Daoy (cell line): Measurements from ENCODE around the gene FOLR2. TPM values are rescaled to one million over a fixed set of nuclear protein-coding genes. Genes with fewer than 3 reads are reported as not detected.

Experiments used
- DNase-seq: peaks from one replicate; pipeline ENCODE4 v3.0.0-alpha.2; 2015; ENCODE audit warnings: low read depth
- total RNA-seq: library from RNA; depleted of rRNA; stranded (reverse); fragments of >200 nt; shearing (Covaris generic); gene quantifications from 2 replicates; pipeline ENCODE4 v1.2.3, GENCODE V29; 2014; rRNA removed

Gene FOLR2
- total RNA-seq, 1 experiment from 2014 or later, result not detected

GRCh38 chr11:72267956-72268617 is 51.5 kb downstream of the FOLR2 start:
- DNase-seq, result no peak

Other genes with a start within 250 kb of the FOLR2 start
- 3.4 and 4.9 TPM in 2 replicates for gene IL18BP, start 217.9 kb upstream of the FOLR2 start, total RNA-seq
- 74.2 and 76.7 TPM in 2 replicates for gene NUMA1, start 136.3 kb upstream of the FOLR2 start, total RNA-seq
- 3.3 and 6.4 TPM in 2 replicates for gene LRRC51, start 135.9 kb upstream of the FOLR2 start, total RNA-seq
- 86.8 and 90.6 TPM in 2 replicates for gene LAMTOR1, start 113.5 kb upstream of the FOLR2 start, total RNA-seq
- gene TOMT, start 110.9 kb upstream of the FOLR2 start, total RNA-seq, result not detected in 2 replicates
- 38.8 and 56.7 TPM in 2 replicates for gene ANAPC15, start 104.1 kb upstream of the FOLR2 start, total RNA-seq
- gene FOLR3, start 81.1 kb upstream of the FOLR2 start, total RNA-seq, result not detected in 2 replicates
- not detected in 2 replicates for gene FOLR1, start 24.7 kb upstream of the FOLR2 start, total RNA-seq
- gene INPPL1, start 8.0 kb downstream of the FOLR2 start, total RNA-seq, result 27.4 and 57.3 TPM in 2 replicates
- not detected in 2 replicates for gene PHOX2A, start 27.4 kb downstream of the FOLR2 start, total RNA-seq
- gene CLPB, start 217.7 kb downstream of the FOLR2 start, total RNA-seq, result 29.5 and 39.7 TPM in 2 replicates